ENCODE data around the gene RNF175. TPM values are rescaled to one million over a fixed set of nuclear protein-coding genes. Genes with fewer than 3 reads are reported as not detected.

RNF175 gene
- total RNA-seq, 1 experiment from 2014 or later: 5.4 TPM

GRCh38 chr4:153733751-153734448 lies 25.9 kb downstream of the RNF175 start (continued):
- TF ChIP-seq ZNF138 (CRISPR knock-in tag; conservative IDR thresholded peaks at IDR 0.05) (no peak), ZNF532 (CRISPR knock-in tag; IDR thresholded peaks at IDR 0.05; ENCODE audit: borderline replicate concordance) (no peak), ZNF281 (CRISPR knock-in tag; IDR thresholded peaks at IDR 0.05) (no peak), AFF4 (CRISPR knock-in tag; IDR thresholded peaks at IDR 0.05; ENCODE audit: borderline replicate concordance) (no peak)

GRCh38 chr4:153731239-153731638 lies 28.6 kb downstream of the RNF175 start:
- DNase-seq (ENCODE audit: low spot score) (no peak), ATAC-seq (no peak)
- Mint-ChIP-seq H3K9me3 (peaks cover 5% of the 10 kb centered on the region; the same call in 1 of the 2 replicates), H3K4me1 (peaks cover 8% of the 10 kb centered on the region), H3K27ac (no peak overlapping the region), H3K4me3 (no peak overlapping the region), H3K27me3 (ENCODE audit: low read depth) (no peaks in the 10 kb centered on the region), H3K36me3 (no peaks in the 10 kb centered on the region)
- POLR2A ChIA-PET: no interaction called here
- TF ChIP-seq IRF2 (CRISPR knock-in tag; IDR thresholded peaks at IDR 0.05; ENCODE audit: borderline replicate concordance, low read depth): no peak
- no peak for TF ChIP-seq GTF2I (CRISPR knock-in tag; conservative IDR thresholded peaks at IDR 0.05)
- no peak for TF ChIP-seq MAX (CRISPR knock-in tag; IDR thresholded peaks at IDR 0.05)
- TF ChIP-seq STAT6 (CRISPR knock-in tag; conservative IDR thresholded peaks at IDR 0.05; ENCODE audit: low read depth): no peak
- no peak for TF ChIP-seq USF1 (CRISPR knock-in tag; IDR thresholded peaks at IDR 0.05)
- TF ChIP-seq ATF6 (CRISPR knock-in tag; IDR thresholded peaks at IDR 0.05): no peak
- TF ChIP-seq NR3C1 (CRISPR knock-in tag; conservative IDR thresholded peaks at IDR 0.05; ENCODE audit: low read depth): no peak
- no peak for TF ChIP-seq ATF3 (CRISPR knock-in tag; conservative IDR thresholded peaks at IDR 0.05)
- TF ChIP-seq ZBTB21 (CRISPR knock-in tag; IDR thresholded peaks at IDR 0.05; ENCODE audit: borderline replicate concordance): no peak
- TF ChIP-seq FOXP4 (CRISPR knock-in tag; IDR thresholded peaks at IDR 0.05): no peak
- CTCF ChIA-PET: no interaction called here
